SH-SY5Y (cell line): ENCODE results near the gene RAI14.

Experiments
- GATA2 ChIP-seq: IDR thresholded peaks from 2 replicates; pipeline ENCODE4 v1.6.1; 2011; ENCODE audit warnings: mild to moderate bottlenecking, low read depth, low read length
- GATA3 ChIP-seq: IDR thresholded peaks from 2 replicates; pipeline ENCODE4 v1.6.1; 2011; ENCODE audit warnings: low read depth, mild to moderate bottlenecking, low read length, moderate library complexity

RAI14 gene

DNA sequence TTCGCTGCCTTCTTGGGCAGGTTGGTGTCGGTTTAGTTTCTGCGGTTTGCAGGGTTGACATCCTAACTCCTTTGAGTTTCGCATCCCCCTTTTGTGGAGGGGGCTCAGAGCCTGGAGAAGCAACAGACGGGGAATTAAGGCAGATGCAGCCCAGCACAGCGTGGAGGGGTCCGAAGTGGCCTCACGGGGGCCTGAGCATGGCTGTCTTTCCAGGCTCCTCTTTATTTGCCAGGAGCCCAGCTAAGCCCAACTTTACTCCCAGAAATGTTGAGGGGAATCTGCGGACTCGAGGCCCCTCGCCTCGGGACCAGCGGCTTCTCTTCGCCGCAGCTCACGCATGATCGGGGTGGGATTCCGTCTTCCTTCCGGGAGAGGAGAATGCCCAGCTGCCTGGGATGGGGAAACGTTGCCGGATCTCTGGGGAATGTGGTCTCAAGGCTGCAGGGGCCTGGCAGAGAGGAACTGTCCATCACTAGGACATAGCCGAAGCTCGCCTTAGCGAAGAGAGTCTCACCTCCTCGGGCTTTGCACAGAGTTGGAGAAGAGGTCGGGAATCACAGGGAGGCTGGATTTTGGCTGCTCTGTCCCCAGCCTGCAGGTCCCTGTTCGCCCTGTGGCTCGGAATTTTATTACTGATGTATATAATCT is 1.3 kb downstream of the RAI14 start:
- TF ChIP-seq GATA2 (no peak), GATA3 (no peak)

DNA sequence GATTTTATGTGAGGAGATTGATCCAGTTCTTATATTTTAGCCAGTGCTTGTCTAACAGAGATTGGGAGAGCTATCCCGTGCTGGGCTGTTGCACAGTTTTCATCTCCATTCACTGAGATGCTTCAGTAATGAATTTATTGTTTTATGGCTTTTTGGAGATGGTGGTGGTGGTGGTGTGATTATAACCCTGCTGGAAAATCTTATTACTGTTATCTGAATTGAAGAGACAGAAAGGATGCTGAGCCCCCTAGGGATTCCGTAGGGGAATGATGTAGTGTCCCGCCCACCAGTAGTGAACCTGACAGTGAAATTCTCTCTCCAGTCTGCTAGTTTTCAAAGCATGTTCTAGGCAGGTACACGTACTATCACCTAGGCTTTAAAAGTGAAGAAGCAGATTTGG is 1.9 kb downstream of the RAI14 start:
- TF ChIP-seq GATA3 (no peak), GATA2 (no peak; the same call in 1 of the 2 replicates)

DNA sequence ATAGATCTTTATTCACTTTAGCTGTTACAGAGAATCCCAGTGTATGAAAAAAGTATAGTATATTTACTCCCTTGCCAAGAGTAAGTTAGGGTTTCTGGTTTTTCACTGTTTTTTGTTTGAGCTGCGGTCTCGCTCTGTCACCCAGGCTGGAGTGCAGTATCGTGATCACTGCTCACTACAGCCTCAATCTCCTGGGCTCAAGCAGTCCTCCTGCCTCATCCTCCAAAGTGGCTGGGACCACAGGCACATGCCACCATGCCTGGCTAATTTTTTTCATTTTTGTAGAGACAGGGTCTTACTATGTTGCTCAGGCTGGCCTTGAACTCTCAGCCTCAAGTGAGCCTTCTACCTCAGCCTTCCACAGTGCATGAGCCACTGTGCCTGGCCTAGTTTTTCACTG is 3.0 kb downstream of the RAI14 start:
- no peak for TF ChIP-seq GATA3
- TF ChIP-seq GATA2, result no peak

DNA sequence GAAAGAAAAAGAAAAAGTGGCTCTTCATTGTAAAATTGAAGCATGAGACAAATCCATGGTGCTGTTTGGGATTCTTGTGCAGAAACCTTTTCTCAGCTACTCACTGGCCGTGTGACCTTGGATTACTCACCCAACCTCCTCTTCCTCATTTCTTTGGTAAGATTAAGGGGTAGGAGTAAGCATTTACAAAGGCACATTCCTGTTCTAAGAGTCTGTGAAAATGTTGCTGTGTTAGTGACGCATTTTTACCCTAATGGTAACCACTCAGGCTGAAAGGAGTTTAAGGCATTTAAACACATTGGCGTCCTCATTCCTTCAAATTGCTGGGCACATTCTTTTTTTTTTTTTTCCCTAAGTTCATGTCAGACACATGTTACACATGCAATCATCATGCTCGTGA is 4.3 kb downstream of the RAI14 start:
- no peak for TF ChIP-seq GATA2
- TF ChIP-seq GATA3, result no peak

DNA sequence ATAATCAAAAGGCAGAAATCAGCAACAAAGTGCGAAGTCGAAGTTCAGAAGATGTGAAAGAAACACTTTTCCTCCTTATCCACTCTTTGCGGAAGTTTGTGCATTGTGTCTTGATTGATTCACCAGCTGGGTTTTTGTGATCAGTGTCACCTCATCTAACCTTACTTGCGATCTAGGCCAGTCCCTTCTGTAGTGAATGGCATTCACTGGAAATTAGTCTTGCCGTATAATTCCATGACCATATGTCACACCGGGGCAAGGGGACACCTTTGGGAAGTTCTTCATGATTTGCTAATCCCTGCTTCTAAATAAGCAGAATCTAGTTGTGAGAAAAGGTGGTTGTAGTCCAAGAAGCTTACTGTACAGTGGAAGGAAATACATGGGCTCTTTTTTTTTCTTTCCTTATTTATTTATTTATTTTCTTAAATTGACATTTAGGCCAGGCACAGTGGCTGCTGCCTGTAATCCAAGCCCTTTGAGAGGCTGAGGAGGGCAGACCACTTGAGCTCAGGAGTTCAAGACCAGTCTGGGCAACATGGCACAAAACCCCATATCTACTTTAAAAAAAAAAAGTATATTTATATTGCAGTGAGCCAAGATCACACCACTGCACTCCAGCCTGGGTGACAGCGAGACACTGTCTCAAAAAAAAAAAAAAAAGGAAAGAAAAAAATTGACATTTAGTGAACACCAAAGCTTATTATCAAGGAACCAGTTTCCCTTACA is 7.8 kb downstream of the RAI14 start:
- TF ChIP-seq GATA2, result no peak
- no peak for TF ChIP-seq GATA3

DNA sequence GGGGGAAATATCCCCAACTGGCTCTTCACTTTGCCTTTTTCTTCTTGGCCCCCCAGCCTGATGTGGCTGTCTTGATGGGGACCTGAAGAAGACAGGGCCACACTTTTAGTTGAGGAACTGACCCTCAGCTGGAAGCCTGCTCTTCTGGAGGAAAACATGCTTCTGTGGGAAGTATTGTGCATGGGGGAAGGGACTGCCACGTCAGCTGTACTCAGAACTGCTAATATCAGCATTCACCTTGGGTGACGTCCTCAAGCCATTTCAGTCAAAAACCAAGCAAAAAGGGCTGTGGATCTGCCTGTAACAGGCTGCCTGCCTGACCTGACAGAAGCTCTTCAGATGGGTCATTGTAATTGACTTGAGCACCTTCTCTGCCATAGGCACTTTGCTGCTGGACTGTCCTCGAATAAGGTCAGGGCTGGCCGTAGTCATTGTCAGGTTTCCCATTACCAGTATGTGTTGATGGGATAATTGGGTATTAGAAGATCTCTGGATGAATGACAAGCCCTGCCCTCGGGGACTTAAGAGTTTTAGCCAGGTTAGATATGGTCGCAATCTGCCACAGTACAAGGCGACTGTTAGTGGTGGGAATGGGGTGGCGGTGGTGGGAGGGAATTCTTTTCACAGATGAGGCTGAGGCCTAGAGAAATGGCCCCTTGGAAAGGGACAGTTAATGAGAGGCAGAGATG is 10.4 kb downstream of the RAI14 start:
- no peak for TF ChIP-seq GATA2
- TF ChIP-seq GATA3, result no peak

DNA sequence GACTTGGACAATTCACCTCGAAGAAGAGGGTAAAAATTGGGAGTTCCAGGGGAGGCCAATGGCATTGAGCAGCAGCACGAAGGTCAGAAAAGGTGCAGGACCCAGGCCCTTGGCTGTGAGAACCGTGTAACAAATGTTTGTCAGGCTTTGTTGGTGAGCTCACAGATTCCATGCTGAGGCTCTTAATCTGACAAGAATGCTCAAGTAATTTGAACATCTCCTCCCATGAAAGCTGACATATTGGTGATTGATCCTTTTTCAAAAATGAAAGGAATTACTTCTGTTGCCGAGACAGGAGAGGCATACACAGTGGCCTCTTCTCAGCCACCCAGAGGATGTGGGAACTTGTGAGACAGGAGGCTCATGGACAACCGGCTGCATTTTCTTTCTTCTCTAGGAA is 11.6 kb downstream of the RAI14 start:
- TF ChIP-seq GATA3, result no peak
- TF ChIP-seq GATA2, result no peak

DNA sequence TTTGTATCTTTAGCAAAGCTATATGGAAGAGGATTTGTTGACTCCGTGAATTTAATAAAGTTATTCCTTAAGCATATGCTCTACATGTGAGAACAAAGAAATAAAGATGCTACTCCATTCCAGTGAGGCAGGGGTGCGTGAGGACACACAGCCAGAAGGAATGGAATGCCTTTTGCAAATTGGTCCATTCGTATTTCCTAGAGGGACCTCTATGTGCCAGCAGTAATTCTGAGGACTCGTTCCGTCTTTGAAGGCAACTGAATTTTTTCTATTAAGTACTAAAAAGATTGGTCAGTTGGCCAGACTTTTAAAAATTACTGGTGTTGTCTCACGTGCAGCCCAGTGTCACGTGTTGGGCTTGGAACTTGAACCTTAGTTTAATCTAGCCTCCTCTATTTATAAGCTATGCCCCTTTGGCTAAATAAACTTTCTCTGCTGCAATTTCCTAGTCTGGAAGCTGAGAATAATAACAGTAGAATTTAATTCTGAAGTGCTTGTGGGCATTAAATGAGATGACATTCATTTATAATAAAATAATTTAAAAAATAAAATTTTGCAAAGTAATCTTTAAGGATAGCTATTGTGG is 13.9 kb downstream of the RAI14 start:
- TF ChIP-seq GATA3, result no peak
- TF ChIP-seq GATA2, result no peak

DNA sequence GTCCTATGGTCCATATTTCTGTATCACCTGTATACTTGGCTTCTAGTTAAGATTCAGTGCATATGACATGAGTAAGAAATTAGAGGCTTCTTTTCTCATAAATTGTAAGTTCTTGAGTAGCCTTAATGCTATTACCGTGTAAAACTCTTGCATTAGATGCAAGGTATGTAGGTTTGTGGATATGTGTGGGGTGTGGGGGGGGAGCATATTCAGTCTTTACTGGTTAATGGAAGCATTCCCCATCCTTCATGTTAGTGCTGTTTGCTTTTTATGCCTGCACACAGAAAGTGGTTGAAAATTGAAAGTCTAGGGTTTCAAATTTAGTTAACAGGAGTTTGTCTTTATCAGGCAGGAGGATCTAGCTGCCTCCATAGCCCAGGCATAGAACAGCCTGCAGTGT is 16.1 kb downstream of the RAI14 start:
- TF ChIP-seq GATA3, result no peak
- no peak; the same call in 1 of the 2 replicates for TF ChIP-seq GATA2

DNA sequence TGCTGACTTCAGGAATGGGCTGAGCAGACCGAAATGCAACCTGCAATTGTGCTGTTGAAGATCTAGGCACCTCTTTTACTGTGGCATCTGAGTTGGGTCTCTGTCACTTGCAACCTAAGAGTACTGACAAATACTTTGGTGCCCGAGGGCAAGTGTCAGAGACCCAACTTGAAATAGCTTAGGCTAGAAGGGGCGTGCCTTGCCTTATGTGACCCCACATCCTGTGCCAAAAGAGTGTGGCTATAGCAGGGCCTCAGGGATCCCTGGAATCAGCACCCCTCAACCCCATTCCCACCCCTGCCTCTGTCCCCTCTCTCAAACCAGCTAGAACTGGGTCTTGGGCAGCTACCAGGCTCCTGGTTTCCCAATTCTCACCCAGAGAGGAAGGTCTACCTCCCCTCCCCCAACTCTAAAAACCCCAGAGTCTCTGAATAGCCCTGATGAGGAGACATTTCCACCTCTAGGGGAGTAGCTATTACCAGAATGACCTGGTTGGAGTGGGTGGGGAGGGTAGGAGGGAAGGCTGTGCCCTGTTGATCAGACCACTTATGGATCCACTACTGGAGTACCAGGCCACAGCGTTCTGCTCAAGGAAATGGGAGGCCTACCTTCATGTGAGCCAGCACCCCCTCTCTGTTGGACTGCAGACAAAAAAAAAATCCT is 17.5 kb downstream of the RAI14 start:
- TF ChIP-seq GATA2 (no peak), GATA3 (no peak)

DNA sequence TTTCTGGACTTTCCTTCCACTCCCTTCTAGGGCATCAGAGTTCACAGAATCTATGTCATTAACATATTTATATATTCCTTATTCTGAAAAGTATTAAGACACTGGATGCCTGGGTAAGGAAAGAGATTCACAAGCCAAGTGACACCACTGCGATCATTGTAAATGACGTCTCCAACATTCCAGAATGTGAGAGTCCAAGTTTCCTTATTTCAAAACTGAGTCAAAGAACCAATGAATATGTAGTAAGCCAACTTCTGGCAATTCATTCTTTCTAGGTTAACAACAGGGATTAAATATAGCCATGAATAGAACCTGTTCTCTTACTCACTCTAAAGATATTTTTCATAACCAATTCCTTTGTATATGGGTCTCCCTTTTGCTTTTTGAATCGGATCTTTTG is 18.1 kb downstream of the RAI14 start:
- TF ChIP-seq GATA2 (no peak), GATA3 (no peak)

DNA sequence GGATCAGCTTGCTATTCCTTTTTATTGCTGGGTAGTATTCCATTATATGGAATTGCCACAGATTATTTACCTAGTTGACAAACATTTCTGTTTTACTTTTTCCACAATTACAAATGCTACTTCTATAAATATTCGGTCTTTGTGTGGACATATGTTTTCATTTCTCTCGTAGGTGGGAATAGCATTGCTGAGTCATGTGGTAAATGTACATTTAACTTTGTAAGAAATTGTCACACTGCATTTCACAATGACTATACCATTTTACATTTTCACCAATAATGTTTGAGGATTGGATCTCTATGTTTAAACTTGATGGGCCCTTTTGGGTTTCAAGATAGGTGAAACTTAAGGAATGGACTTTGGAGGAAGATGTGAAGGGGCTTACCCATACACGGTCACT is 19.7 kb downstream of the RAI14 start:
- no peak for TF ChIP-seq GATA3
- TF ChIP-seq GATA2, result no peak

DNA sequence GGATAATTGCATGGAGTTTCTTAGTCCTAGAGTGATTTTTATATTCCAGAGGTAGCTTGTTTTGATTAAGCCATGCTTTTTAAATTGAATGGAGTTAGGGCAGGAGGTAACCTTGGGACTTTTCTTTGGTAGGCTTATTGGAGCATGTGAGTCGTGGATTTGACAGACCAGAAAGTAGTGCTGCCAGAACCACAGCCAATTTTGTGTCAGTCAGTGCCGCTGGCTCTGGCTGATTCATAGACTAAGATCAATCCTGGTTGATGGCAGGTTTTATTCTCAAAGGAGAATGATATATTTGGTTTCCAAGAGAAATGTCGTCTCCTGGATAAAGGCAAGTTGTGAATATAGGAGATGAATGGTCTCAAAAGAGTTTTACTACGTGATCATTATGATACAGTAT is 20.3 kb downstream of the RAI14 start:
- no peak for TF ChIP-seq GATA2
- no peak for TF ChIP-seq GATA3

DNA sequence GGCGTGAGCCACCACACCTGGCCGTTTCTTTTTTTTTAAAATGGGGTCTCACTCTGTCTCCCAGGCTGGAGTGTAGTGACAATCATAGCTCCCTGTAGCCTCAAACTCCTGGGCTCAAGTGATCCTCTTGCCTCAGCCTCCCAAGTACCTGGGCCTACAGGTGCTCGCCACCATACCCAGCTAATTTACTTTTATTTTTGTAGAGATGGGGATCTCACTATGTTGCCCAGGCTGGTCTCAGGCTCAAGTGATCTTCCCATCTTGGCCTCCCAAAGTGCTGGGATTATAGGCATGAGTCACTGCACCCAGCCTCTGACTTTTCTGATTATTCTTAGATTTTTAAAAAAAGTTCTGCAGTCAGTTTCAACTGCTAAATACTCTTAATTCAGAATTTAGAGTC is 21.3 kb downstream of the RAI14 start:
- no peak for TF ChIP-seq GATA3
- no peak for TF ChIP-seq GATA2
